ENCODE results near the gene BBLN. TPM values are rescaled to one million over a fixed set of nuclear protein-coding genes. Genes with fewer than 3 reads are reported as not detected.

The BBLN gene
- total RNA-seq, 1 experiment from 2014 or later: 74.9 TPM

DNA sequence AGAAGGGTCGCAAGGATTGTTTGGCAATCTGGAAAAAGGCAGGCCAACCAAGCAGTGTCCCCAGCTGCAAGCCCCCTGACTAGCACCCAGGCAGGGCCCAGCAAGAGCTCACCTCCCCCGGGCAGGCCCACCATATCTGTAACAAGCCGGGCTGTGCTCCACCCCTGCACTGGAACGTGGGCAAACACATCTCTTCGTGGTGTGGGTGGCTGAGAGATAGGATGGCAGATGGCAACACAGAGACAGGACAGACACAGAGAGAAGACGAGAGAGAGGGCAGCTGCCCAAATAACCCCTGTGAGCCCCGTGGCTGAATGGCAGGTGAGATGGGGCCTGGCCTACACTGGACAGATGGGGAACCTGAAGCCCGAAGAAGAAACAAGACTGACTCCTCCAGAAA is 9.4 kb downstream of the BBLN start:
- no peak for DNase-seq
- H3K4me3 Mint-ChIP-seq: no peak overlapping the region

More for the DNA sequence above, 9.4 kb downstream of the BBLN start:
- no peak overlapping the region for H3K4ac ChIP-seq (ENCODE audit: low read depth, low read length)
- H3T11ph ChIP-seq (ENCODE audit: low read length): no peak overlapping the region
- H3K4me1 ChIP-seq (ENCODE audit: insufficient read depth, low read length): no peaks in the 10 kb centered on the region
- Mint-ChIP-seq H3K27ac (no peak overlapping the region), H3K4me1 (no peaks in the 10 kb centered on the region), H3K36me3 (ENCODE audit: insufficient read depth in 1 of 3, low read depth in 3 of 3) (peaks cover 20 to 63% (median 45%) of the 10 kb centered on the region in 3 experiments), H3K9me3 (no peaks in the 10 kb centered on the region), H3K27me3 (ENCODE audit: low read depth) (no peaks in the 10 kb centered on the region)
- no peak overlapping the region for H3K18ac ChIP-seq (ENCODE audit: insufficient read length, low read depth, low read length)
- no peak overlapping the region for H3K9ac ChIP-seq (ENCODE audit: extremely low read depth, insufficient read length, low read length)
- H3K79me2 ChIP-seq (ENCODE audit: insufficient read depth, low read length): no peaks in the 10 kb centered on the region
- H2AFZ ChIP-seq (ENCODE audit: low read length): no peak overlapping the region
- H4K20me1 ChIP-seq (ENCODE audit: control insufficient read depth, insufficient read depth, insufficient read length): no peaks in the 10 kb centered on the region
- TF ChIP-seq, protein P1, sequence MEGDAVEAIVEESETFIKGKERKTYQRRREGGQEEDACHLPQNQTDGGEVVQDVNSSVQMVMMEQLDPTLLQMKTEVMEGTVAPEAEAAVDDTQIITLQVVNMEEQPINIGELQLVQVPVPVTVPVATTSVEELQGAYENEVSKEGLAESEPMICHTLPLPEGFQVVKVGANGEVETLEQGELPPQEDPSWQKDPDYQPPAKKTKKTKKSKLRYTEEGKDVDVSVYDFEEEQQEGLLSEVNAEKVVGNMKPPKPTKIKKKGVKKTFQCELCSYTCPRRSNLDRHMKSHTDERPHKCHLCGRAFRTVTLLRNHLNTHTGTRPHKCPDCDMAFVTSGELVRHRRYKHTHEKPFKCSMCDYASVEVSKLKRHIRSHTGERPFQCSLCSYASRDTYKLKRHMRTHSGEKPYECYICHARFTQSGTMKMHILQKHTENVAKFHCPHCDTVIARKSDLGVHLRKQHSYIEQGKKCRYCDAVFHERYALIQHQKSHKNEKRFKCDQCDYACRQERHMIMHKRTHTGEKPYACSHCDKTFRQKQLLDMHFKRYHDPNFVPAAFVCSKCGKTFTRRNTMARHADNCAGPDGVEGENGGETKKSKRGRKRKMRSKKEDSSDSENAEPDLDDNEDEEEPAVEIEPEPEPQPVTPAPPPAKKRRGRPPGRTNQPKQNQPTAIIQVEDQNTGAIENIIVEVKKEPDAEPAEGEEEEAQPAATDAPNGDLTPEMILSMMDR (conservative IDR thresholded peaks at IDR 0.05): no peak
- no peaks in the 10 kb centered on the region for H3K9me3 ChIP-seq (ENCODE audit: control insufficient read depth, low read depth, low read length)
- H2BK20ac ChIP-seq (ENCODE audit: low read depth, low read length, poor library complexity, severe bottlenecking): no peak overlapping the region
- no peak overlapping the region for H4K5ac ChIP-seq (ENCODE audit: insufficient read length, low read depth, low read length)
- no peaks in the 10 kb centered on the region for H3K79me1 ChIP-seq (ENCODE audit: insufficient read depth, low read depth, low read length, poor library complexity, severe bottlenecking)
- no peaks in the 10 kb centered on the region for H3K23me2 ChIP-seq (ENCODE audit: insufficient read length, low read depth, low read length, poor library complexity, severe bottlenecking)
- no peak overlapping the region for H3K23ac ChIP-seq (ENCODE audit: insufficient read length, low read depth, low read length)
- no peaks in the 10 kb centered on the region for H3K27me3 ChIP-seq (ENCODE audit: insufficient read depth, low read length)
- H4K8ac ChIP-seq (replicated peaks; ENCODE audit: insufficient read length, low read depth, low read length): no peak overlapping the region
- H2BK15ac ChIP-seq (ENCODE audit: low read depth, low read length): no peak overlapping the region
- no peak overlapping the region for H3K4me2 ChIP-seq (ENCODE audit: insufficient read depth, insufficient read length, low read length)
- no peak overlapping the region for H3K56ac ChIP-seq (ENCODE audit: insufficient read length, low read depth, low read length)
- no peak overlapping the region for H2AK5ac ChIP-seq (ENCODE audit: insufficient read length, low read length)
- H3K27ac ChIP-seq (ENCODE audit: insufficient read length, low read depth, low read length): no peak overlapping the region
- H2BK120ac ChIP-seq (ENCODE audit: low read depth, low read length, poor library complexity, severe bottlenecking): no peak overlapping the region
- no peak overlapping the region for H4K91ac ChIP-seq (ENCODE audit: insufficient read length, low read depth, low read length)
- no peak overlapping the region for H3K14ac ChIP-seq (ENCODE audit: insufficient read depth, low read length)
- H2BK12ac ChIP-seq (ENCODE audit: insufficient read length, low read depth, low read length): no peak overlapping the region
- WGBS (ENCODE audit: extremely low coverage, insufficient read length, low lambda C conversion rate): no CpG with 5 or more reads among the region's 8 CpGs
- no peak overlapping the region for H2BK5ac ChIP-seq (ENCODE audit: insufficient read length, low read length)
